NCI-H2107 (cell line): Measurements from ENCODE around the gene SCUBE1.

Source experiments
- DNase-seq: peaks from one replicate; lab custom pipeline; 2025; lab: John Stamatoyannopoulos, UW

SCUBE1 gene

DNA sequence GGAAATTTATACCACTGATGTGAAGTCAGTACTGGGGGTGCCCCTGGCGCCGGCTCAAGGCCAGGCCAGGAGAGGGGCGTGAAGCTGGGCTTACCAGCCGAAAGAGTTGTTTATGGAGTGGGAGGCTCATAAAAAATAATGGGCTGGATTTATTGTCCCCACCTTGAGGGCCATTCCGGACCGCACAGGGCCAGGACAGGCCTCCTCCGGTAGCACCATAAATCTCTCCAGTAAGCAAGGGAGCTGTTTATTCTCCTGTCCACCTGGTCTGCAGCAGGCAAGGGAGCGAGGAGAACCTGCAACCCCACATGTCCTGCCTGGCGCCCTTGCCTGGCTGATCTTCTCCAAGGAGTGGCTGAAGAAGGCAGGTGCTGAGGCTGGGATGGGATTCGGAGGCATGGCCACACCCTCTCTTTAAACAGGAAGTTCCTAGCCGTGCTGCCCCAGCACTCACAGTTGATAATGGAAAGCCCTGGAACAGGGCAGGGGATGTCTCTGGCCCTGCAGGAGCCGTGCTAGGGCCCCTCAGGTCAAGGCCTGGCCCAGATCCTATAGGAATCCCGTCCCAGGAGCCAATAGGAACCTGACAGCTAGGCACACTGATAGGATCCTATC, 65.1 kb downstream of the SCUBE1 start:
- no peak for DNase-seq

DNA sequence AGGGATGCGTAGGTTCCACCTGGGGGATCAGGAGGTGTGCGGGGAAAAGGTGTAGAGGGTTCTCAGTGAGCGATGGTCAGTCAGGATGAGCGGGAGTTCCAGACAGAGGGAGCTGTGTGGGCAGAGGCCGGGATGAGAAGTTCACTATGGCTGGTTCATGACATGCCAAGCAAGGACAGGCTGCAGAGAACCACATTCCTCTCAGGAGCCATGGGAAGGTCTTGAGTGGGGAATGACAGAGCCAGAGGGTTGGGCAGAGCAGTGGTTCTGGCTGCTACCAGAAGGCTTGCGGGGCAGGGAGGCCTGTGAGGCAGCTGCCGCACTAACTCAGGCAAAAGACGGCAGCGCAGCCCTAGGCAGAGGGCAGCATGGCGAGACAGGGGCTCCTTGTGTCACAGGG, 66.1 kb downstream of the SCUBE1 start:
- DNase-seq, result no peak

DNA sequence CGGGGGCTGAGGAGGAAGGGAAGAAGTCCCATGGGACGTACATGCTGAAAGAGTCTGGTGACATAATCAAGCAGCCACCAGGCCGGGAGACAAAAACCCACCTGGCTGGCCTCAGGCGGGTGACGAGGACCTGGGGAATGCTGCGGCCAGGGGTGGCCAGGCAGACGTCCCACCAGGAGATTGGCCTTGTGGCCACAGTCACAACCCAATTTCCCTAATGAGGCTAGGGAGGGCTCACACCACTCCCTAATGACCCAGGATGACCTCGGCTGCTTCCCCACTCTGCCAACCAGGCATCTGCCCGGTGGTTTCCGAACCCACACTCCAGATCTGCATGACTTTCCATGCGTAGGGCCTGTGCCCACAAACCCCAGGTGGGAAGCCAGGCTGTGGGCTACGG, 66.9 kb downstream of the SCUBE1 start:
- no peak for DNase-seq

DNA sequence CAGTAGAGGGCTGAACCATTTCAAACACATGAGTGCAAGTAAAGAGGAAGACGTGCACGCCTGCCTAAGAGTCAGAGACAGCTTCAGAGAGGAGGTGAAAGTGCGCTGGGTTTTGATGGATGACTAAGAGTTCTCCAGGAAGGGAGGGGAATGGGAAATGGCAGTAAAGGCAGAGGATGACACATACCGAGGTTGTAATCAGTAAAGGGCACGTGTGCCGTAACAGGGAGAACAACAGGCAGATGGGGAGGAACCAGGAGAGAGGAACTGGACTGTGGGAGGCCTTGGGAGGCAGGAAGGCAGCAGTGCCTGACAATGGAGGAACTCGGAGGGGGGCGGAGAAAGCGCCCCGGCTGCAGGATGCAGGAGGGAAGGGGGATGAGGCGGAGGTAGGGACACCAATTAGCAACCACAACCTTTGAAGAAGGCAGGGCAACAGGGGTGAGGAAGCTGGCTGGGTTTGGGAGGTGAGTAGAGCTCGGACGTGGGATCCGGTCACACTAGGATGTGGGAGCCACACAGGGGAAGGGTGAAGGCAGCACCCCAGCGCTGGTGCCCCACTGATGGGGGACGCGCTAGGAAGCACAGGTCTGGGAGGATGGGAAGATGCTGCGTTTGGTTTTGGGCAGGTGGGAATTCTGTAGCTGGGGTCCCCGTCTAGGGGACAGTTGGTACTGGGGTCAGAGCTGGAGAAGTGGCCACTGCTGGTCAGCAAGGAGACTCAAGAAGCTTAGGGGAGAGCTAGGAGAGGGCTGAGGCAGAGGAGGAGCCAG, 67.4 kb downstream of the SCUBE1 start:
- DNase-seq, result no peak

DNA sequence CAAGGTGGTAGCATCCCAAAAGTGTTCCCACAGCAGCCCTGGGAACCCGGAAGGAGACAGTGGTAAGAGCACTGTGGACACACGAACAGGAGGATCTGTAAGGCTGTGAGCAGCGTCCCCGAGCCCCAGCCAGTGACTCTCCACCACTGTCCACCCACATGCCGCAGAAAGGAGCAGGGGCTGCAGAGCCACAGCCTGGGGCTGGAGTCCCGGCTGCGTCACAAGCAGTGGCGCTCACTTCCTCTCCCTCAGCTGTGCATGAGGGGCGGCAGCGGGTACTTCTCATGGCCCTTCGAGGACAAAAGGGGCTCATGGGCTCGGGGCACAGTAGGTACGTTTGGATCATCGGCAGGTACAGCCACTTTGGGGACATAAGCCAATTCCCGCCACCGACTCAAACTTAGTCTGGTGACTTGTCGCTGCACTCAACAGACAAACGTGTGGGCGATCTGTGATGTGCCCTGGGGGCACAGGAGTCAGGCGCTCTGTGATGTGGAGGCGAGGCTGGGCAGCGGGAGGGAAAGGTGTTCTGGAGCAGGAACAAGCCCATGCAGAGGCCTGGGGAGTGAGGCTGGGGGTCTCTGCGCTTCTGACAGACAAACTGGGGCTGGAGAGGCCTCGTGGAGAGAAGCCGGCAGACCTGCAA, 68.5 kb downstream of the SCUBE1 start:
- DNase-seq, result no peak

DNA sequence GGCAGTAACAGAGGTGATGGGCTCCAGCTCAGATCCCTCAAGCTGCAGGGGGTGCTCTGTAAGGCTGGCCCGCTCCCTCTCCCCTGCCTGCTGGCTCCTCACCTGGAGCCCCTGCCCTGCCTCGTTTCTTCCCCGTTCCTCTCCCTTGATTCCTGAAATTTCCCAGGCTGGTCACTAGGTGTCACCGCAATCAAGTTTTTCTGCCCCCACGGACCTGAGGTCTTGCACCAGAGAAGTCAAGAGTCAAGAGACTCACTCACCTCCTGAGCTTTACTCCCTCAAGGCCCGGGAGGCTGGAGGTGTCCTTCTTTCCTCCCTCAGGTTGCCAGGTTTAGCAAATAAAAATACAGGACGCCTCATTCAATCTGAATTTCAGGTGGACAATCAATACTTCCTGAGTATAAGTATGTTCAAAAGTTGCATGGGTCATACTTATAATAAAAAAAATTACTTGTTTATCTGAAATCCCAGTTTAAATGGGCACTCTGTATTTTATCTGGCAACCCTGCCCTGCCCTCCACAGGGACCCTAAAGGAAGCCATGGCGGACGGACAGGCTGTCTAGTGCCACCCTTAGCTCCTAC, 69.2 kb downstream of the SCUBE1 start:
- DNase-seq, result no peak

DNA sequence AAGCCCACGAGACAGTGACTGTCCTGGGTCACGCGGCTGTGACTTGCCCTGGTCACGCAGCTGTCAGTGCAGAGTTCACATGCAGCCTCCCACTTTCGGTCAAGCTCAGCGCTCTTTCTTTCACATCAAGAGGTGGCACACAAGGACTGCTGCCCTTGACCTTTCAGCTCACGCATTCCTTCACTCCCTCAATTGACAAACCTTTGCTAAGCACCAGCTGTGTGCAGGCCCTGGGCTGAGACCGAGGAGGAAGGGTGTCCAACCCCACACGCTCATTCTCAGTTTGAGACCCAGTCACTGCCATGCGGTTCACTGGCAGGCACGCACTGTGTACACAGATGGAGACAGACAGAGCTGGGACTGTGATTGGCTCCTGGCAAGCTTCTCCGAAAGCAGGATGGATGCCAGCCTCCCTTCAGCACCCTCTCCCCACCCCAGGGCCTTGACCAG, 70.3 kb downstream of the SCUBE1 start:
- DNase-seq, result no peak

DNA sequence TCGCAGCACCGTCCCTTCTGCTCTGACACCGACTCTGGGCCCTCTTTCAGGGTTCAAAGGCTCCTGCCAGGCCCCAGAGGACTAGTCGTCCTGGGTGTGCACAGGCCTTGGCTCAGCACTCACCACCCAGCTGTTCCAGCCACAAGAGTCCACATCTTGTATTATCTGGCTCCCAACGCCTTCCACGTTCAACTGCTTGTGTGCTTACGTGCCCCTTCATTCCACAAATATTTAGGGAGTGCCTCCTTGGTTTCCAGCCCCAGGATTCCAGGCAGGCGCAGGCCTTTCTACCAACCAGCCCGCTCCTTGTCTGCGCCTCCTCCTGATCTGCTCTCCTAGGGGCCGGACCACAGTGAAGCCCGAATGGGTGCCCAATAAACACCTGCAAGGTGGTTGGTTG, 70.9 kb downstream of the SCUBE1 start:
- no peak for DNase-seq

DNA sequence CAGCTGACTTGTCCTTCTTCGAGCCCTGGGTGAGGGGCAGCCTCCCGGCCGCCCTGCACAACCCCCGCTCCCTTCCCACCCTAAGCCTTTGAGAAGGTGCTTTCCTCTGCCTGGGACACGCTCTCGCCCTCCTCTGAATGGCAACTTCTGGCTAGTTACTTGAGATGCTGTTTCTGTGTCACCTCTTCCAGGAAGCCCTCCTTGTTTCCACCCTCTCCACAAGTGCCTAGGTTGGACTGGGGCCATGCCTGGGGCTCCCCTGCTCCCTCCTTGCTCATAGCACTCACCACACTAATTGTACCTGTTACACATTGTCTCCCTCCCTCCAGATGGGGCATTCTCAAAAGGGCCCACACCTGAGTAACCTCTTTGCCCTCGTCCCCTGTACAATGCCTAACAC, 72.2 kb downstream of the SCUBE1 start:
- DNase-seq, result no peak

DNA sequence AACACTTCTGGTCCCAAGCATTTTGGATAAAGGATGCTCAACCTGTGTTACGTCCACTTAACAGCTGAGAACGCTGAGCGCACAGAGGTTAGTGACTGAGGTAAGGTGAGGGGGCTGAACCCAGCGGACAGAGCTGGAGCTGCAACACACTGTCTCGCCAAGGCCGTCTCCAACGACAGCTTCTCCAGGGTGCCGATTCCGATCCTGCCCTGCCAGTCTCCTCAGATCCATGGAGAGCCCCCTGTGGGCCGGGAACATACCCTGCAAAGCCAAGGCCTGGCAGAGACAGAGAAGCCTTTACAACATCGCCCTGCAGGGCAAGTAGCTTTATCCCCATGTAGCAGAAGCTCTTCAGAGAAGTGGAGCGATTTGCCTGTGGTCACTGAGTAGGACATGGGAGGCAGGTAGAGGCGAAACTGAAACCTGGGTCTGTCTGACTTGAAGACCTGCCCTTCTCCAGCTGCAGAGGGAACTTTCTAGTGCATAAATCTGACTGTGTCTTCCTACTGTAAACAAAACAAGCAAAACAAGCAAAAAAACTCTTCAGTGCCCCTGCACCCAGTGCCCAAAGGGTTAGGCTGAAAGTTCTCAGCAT, 72.8 kb downstream of the SCUBE1 start:
- DNase-seq, result no peak

DNA sequence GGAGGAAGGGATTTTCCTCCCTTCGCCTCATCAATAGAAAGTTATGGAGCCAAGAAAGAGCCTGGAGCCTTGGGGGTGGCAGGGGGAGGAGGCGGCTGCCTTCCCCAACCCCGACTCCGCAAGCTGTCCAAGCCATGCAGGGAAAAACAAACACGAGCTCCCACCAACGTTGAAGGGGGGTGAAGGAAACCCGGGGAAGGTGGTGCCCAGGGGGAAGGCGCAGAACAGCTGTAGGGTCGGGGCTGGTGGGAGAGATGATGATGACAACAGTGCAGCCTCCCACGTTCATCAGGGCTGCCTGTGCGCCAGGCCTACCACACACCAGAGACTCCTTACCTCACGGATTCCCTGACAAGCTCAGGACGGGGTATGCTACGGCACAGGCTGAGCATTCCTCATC, 73.5 kb downstream of the SCUBE1 start:
- DNase-seq, result no peak

DNA sequence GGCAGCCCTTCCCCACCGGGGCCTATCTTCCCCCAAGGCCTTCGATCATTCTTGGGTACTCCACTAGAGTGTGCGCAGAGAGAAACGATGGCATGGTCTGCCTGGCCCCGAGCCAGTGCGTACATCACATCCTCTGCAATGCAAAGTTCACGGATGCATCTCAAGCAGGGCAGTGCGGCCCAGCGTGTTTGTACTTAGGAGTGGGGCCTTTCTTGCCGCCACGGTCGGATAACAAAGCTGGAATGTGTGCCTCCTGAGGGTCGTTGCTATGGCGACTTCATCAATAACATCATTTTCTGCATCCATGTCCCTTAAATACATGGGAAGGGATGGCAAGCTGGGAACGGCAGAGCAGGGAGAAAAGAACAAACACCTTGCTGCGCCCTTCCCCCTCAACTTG, 73.9 kb downstream of the SCUBE1 start:
- DNase-seq, result no peak

DNA sequence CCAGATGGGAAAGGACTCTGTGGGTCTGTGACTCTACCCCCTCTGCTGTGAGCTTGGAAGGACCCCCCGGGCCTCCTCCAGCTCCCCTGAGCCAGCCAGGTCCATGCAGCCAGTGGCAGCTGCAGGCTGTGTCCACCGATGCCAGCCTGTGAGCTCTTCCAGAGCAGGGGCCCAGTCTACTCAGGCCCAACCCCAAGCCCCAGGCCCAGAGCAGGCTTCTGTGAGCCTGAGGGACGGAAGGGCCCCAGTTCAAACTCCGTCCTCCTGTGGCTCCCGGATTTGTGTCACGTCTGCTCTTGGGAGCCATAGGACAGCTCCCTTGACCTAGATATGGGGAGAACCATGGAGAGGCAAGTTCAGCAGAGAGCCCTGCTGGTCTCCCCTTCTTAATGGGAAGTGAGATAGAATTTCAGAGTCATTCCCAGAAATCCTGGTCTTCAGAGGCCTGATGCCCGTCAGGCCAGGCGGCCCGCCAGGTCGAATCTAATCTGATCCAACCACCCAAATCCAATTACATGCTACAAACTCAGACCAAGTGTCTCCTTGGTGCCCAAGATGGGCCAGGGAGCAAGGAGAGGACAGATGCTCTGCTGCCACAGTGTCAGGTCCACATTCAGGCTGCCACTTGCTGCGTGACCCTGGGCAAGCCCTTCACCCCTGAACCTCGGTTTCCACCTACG, 75.1 kb downstream of the SCUBE1 start:
- DNase-seq, result no peak

DNA sequence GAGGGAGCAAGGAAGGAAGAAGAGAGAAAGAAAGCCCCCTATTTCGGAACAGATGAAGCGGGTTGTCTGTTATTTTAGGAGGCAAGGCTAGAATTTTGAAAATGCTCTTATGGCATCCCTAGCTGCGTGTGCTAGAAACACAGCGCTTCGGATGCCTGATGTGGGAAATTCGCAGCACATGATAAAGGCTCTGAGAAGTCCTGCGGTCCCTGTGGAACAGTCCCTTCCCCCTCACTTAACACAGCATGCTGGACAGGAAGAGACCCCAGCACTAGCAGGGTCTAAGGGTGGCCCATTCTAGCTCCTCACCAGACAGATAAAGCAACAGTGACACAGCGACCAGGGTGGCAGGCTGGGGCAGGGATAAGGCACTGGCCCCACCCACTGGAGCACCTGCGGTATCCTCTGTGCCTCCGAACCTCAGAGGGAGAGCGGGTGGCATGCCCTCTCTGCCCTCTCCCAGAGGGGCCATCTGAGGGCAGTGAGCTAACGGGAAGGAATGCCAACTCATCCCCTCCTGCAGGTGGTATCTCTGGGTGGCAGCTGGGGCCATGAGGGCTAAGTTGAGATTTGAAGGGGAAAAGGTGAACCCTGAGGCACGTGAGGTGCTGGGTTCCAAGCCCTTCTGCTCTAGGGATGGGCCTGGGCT, 75.7 kb downstream of the SCUBE1 start:
- no peak for DNase-seq

DNA sequence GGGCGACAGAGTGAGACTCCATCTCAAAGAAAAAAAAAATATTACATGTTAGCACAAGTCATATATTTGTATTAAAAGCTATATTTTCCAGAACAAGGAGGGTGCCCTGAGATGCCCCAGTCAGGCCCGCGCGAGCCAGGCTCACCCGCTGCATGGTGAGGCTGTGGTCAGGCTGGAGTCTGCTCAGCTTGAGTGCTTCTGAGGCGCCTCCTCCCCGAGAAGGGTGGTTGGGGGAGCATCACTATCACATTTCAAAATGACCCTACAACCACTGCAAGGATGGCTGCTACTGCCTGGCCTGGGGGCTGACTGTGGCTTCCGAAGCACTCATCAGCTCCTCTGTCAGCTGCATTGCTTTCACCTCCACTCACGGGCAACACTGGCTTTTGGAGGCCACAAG, 77.1 kb downstream of the SCUBE1 start:
- no peak for DNase-seq

DNA sequence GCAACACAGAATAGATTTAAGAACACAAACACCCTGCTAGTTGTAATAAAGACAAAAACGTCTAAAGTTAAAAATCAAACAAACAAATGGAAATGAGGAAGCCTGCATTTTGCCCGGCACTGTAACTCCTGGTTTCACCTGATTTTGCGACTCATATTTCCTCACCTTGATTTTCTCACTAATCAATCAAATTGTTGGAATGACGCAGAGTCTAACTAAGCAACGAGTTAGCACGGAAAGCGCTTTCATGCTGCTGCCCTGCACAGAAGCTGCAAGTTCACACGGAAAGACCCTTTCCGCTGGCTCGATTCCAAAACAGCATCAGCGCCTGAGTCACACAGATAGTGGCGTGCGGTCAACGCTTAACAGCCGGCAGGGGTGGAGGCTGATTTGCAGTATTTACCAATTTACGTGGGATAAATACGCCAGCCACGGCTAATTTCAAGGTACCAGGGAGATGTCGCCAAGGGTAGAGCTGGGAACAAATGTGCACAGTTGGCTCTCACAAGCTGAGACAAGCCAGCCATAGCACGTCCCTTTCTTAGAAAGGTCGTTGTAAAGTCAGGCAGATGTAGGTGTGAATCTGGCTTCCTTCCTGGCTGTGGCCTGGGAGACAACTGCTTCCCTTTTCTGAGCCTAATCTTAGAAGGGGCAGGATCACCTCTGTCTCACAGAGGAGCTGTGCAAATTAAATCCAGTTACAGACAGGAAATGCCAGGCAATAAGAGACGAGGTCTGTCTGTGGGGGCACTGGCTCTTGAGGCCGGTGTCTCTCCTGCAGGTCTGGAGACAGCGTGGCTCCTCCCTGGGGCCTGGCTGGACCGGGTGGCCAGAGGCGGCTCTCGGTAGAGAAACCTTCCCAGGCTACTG, 79.3 kb downstream of the SCUBE1 start:
- DNase-seq, result no peak

DNA sequence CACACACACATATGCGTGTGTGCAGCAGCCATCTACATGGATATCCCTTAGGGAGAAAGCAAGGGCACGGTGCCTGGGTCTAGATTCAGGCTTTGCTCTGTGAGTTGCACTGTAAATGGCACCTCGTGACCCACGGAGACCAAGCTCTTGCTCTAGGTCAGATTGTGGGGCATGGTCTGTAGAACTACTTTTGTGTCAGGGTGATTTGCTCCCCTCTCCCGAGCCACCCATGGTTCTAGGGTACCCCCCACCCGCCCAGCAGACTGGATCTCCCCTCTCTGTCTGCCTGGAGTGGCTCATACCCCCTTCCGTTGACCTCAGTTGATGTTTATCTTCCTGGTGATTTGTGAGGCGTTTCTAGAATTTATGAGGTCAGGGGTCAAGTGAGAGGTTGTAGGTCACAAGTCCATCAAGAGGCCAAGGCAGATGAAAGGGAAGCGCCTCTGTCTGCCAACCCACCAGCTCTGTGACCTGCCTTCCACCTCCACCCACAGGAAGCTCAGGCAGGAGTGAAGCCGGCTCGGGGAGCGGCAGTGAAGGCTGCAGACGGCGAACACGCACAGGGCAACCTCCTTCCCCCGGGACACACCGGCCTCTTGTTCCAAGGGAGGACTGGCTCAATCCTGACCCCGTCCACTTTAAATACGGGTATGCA, 80.1 kb downstream of the SCUBE1 start:
- no peak for DNase-seq

DNA sequence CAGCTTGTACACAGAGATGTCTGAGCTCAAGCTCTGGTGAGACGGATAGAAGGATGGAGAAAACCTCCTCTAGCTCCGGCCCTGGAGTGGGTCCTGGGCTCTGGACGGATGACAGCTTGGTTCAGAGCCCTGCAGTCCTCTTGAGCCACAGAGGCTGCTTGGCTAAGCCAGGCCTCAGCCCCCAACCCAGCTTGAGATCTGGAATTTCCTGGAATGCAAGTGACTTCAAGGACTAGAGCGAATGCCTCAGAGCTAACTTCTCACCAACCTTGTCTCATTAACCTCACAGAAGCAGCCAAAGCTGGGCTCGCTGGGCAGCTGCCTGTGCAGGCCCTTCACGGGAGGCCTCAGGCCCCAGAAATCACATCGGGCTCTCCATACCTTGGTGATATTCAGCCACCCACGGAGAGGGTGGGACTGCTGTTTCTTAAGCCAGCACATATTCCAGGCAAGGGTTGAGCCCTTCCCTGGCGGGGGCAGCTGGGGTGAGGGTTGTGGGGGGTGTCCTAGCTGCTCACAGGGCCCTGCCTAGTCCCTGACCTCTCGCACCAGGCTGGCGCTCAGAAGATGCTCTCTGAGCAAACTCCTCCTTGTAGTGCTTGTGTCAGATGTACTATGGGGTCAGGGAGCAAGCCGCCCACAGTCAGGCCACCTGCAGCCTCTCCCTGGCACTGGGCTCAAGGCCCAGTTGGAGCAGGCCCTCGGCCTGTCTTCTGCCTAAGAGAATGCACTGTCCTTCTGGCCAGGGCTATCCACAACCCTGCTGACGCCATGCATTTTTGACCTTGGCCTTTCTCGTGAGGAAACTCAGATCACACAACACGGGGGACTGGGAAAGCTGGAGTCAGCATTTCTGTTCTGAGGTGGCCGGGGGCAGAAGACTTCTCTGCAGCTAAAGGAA, 82.6 kb downstream of the SCUBE1 start:
- DNase-seq, result no peak

DNA sequence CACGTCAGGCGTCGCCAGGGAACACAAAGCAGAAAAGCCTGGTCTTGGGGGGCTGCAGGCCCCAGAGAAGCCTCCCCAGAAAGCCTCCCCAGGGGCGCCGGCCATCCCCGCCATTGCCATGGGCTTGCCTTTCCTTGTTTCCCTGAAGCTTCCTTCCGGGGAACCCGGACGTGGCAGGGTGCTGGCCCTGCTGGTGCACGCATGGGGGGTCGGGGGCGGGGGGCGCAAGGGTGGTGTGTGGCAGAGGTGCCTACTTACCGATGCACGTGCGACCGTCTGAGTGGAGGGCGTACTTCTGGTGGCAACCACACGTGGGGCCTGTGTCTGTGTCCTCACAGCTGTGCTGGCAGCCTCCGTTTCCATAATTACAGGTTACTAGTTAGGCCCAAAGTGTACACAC, 85.2 kb downstream of the SCUBE1 start:
- no peak for DNase-seq
